HG02759 (cell line): ENCODE results near the gene XRRA1.
"Not testable (repeated sequence)": the region's sequence is repeated elsewhere in the genome, so short reads cannot be mapped to it uniquely, and the experiment has no call there.

ENCODE experiments used
- ATAC-seq: cut with Tn5 transposase; IDR thresholded peaks from one replicate; pipeline ENCODE4 v1.9.1; 2021; ENCODE audit warnings: mild to moderate bottlenecking, moderate library complexity; ENCODE audit not compliant: unreplicated experiment

The XRRA1 gene

DNA sequence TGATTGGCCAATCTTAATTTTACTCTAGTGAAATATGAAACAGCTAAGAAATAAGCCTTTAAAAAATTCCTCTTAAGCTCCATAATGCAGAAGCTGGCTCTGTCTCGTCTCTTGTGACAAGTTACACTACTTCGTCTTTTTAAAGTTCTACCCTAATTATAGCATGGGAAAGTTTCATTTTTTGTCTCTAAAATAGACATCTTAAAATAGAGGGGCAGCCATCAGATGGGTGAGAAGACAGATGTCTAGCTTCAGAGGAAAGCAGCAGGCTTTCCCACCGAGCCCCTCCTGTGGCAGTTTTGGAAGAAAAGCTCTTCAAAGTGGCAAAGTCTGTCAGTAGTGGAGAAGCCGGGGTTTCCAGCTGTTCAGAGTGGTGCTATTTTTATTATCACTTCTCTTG lies 39.5 kb downstream of the XRRA1 start:
- ATAC-seq: no peak

DNA sequence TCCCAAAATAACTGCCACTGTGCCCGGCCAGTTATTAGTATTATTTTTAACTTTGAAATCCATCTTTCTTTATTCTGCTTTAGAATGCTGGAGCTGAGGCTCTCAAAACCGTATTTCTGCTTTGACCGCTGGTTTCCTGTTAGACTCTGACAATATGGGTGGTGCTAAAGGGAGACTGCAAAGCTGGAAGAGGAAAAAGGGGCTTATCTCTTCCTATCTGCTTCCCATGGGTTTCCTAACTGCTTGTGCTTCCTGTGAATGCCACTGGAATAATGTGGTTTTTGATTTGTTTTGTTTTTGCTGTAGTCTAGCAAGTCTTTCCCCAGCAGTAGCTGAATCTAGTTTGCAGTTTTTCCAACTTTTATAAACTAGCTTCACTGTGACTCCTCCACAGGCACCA lies 43.6 kb downstream of the XRRA1 start:
- ATAC-seq: no peak

DNA sequence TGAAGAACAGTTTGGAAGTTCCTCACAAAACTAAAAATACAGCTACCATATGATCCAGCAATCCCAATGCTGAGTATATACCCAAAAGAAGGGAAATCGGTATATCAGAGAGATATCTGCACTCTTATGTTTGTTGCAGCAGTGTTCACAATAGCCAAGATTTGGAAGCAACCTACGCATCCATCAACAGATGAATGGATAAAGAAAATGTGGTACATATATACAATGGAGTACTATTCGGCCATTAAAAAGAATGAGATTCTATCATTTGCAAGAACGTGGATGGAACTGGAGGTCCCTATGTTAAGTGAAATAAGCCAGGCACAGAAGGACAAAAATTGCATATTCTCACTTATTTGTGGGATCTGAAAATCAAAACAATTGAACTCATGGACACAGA lies 46.5 kb downstream of the XRRA1 start:
- no peak for ATAC-seq

DNA sequence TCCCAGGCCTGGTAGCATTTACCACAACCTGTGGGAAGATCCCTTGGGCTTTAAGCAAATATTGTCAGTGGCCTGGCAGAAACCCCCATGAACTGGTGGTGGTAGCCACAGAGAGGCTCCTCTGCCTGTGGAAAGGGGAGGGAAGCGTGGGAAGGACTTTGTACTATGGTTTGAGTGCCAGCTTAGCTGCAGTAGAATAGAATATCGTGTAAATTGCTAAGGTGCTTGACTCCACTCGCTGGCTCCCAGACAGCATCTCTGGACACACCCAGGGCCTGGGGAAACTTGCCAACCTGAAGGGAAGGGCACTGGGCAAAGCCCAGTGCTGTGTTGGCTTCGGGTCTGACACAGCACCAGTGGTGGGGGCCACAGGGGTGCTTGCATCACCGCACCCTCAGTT lies 52.6 kb downstream of the XRRA1 start:
- no peak for ATAC-seq

DNA sequence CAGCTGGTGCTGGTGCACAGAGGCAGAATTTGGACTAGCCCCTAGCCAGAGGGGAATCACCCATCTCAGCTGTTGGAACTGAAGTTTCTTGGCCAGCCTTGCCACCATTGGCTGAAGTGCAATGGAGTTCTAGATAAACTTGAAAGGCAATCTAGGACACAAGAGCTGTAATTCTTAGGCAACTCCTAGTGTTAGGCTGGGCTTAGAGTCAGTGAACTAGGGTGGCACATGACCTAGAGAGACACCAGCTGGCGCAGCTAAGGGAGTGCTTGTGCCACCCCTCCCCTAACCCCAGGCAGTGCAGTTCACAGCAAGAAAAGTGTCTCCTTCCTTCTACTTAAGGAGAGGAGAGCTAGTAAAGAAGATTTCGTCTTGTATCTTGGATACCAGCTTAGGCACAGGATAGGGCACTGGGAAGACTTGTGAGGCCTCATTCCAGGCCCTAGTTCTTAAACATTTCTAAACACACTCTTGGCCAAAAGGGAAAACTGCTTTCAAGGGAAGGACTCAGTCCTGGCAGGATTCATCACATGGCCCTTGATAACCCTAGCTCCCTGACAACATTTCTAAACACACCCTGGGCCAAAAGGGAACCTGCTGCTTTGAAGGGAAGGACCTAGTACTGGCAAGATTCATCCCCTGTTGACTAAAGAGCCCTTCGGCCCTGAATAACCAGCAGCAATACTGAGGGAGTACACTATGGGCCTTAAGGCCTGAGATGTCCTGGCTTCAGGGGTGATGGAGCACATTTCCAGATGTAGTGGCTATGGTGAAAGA lies 53.4 kb downstream of the XRRA1 start:
- no peak for ATAC-seq

DNA sequence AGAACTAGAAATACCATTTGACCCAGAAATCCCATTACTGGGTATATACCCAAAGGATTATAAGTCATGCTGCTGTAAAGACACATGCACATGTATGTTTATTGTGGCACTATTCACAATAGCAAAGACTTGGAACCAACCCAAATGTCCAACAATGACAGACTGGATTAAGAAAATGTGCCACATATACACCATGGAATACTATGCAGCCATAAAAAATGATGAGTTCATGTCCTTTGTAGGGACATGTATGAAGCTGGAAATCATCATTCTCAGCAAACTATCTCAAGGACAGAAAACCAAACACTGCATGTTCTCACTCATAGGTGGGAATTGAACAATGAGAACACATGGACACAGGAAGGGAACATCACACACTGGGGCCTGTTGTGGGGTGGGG lies 55.9 kb downstream of the XRRA1 start:
- not testable (repeated sequence) for ATAC-seq

DNA sequence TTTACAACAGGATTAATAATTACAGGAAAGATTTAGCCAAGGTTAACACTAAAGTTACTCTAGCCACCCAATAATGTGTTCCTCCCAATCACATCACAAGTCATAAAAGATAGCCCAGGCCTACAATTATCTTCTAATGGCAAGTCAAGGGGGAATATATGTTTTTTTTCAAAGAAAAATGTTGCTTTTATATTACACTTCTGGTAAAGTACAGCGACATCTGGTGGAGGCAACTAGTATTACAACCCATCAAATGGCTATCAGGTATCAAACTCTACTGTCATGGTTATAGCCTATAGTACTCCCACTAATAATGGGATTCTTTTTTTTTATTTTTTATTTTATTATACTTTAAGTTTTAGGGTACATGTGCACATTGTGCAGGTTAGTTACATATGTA lies 71.8 kb downstream of the XRRA1 start:
- ATAC-seq: no peak

DNA sequence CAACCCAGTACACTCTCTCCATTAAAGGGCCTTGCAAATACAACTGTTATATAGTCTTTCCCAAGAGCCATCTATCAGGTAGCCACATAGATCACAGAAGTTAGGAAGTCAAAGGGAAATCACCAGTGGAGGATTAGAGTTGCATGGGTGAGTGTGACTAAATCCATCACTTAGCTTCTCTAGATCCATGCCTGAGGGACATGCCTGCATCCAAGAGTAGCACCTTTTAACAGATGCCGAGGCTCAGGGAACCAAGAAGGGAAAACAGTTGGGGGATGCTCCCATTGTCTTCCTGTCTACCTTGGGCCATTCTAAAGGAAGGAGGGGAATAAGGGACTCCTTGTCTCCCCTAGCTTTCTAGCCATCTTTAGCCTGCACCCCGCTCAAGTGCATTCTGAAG lies 77.9 kb downstream of the XRRA1 start:
- no peak for ATAC-seq

DNA sequence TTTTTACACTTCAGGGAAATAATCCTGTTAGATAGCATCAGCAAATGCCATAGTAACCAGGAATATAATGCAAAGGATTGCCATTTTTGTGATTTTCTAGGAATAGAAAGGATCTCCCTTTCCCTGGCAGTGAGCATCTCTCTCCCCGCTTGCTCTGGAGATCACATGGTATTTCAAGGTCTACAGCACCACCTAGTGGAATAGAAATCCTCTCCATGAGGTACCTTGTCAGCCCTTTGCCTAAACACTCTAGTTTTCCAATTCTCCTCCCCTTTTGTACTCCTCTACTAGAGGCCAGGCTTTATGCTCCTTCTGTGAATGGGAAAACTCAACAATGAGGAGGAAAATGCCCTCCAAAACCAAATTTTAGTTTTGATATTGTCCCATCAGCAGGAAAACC lies 78.4 kb downstream of the XRRA1 start:
- ATAC-seq: no peak

DNA sequence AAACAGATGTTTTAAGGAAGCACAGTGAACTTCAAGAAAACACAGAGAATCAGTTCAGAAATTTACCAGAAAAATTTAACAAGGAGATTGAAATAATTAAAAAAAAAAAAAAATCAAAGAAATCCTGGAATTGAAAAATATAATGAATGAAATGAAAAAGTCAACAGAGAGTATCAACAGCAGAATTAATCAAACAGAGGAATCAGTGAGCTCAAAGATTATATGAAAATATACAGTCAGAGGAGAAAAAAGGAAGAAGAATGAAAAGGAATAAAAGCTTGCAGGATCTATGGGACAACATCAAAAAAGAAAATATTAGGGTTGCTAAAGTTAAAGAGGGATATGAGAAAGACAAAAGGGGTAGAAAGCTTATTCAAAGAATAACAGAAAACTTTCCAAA lies 82.3 kb downstream of the XRRA1 start:
- ATAC-seq: no peak

DNA sequence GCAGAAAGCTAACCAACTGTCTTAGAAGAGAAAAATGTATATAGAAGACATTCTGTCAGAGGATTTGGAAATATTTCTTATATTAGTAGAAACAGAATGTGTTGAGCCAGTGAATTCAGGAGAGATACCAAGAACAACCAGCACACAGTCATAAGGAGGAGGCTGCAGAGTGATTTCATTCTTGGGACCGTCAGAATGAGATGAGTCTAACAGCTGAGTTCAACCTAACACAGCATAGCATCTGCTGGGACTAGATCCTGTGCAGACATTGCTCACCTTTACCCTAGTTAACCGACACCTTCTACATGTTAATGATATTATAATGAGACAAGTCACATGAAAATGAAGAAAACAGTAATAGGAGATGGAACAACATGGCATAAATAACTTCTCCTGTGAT lies 85.5 kb downstream of the XRRA1 start:
- no peak for ATAC-seq

DNA sequence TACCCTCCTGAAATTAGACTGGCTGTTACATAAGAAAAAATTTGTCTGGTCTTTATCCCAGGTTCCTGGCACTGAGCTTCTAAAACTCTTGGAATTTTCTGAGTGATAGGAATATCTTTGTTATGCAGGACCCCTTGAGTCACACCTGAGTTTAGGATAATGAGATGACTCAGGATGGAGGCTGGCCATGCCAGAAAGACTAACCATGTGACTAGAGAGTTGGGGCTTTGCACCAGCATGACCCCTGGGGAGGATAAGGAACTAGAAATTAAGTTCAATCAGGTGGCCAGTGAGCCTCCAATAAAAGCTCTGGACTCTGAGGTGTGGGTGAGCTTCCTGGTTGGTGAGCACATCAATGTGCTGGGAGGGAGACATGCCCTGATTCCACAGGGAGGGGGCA lies 88.1 kb downstream of the XRRA1 start:
- ATAC-seq: no peak

DNA sequence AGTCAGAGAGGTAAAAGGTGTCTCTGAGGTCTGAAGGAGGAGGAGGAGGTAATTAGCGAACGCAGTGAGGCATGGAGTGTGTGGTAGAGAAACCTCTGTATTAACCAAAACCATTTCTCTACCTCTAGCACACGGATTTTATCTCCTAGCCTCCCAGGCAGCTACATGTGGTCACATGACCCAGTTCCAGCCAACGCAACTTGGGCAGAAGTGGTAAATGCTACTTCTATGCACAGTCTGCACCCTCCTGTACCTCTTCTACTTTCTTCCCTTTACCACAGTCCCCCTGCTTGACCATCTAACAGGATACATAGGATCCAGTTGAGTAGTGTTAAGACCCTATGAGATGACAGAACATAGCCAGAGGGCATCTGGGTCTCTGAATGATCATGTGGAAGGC lies 95.7 kb downstream of the XRRA1 start:
- ATAC-seq: no peak

DNA sequence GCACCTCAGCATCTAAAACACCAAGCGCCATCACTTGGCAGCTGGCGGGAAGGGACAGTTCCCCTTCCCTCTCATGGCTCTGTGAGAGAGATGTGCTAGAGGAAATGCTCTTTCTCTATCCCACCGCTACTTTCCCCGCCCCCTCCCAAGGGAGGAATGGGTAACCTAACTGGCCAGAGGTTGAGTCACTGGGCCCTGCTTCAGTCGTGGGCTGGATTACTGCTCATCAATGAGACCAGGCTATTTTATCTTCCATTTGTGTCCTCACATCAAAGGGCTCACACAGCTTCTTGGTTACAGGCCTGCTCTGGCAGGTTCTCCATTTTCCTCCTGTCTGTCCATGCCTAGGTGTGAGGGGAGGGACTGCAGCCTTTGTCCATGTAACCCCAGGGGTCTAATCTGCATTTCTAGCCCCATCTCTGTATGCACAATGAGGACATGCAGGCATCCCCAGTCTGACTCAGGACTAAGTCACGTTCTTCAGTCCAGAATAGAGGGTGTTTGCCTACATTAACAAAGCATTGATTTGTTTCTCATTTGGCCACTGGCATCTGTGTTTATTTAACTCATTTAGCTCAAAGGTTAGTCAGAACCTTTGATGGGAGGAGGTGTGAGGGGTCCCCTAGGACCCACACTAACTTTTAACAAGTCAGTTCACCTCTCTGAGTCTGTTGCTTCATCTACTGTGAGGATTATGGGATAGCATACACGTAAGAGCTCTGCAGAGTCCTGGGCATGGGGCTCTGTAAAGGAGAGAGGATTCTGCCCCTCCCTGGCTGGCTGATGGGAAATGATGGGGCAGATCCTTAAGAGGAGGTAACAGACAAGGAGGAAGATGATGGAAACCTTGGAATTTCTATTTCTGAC lies 99.1 kb downstream of the XRRA1 start:
- ATAC-seq: no peak

DNA sequence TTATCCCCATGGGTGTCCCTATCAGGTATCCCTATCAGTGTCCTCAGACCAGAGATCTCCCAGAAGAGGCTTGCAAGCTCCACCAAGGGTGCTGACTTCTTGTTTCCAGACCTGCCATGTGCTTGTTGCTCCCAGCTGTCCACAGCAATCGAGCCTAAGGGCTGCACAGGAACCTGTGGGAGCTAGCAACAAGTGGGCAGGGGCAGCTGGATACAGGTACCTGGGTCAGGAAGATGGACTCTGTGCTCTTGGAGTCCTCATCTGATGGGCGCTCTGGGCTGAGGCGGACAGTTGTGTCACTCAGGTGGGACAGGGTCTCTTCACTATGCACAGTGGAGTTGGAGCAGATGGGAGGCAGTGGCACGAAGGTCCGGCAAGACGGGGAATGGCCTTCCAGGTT lies 101.0 kb downstream of the XRRA1 start:
- no peak for ATAC-seq

DNA sequence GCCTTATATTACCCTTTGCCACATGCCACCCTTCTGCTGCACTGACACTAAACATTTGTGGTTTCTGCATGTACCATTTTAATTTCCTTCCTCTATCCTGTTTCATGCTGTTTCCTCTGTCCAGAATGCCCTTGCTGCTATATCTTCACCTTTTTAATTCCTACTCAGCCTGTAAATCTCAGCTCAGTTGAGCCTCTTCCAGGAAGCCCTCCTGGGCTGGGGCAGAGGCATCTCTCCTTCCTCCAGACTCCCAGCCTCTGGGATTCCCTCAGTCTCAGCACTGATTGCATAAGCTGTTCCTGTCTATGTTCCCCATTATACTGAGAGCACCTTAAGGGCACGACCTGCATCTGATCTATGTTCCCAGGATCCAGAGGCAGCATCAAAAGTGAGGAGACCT lies 101.5 kb downstream of the XRRA1 start:
- ATAC-seq: no peak

DNA sequence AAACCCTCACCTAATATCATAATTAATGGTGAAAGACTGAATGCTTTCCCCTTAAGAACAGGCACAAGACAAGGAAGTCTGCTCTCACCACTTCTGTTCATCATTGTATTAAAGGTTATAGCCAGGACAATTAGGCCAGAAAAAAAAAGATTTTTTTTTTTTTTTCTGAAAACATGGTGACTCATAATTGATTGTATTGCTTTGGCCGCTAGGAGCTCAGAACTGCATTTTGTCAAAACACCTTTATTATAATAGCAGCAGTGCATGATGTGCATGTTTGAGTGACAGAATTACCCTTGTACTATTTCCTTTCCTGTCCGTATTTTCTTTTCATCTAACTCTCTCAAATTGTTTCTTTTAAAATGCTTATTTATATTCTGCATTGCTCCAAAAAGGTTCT lies 102.1 kb downstream of the XRRA1 start:
- no peak for ATAC-seq

DNA sequence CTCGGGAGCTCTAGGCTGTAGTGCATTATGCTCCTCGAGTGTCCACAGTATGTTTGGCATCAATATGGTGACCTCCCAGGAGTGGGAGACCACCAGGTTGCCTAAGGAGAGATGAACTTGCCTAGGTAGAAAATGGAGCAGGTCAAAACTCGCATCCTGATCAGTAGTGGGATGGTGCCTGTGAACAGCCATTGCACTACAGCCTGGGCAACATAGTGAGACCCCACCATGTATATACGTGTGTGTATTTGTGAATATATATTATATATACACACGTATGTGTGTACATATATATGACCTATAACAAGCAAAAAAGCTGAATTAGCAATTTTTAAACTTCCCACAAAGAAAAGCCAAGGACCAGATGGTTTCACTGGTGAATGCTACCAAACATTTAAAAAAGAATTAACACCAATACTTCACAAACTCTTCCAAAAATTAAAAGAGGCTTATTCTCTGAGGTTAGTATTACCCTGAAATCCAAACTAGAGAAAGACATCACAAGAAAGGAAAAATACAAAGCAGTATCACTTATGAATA lies 102.8 kb downstream of the XRRA1 start:
- no peak for ATAC-seq

DNA sequence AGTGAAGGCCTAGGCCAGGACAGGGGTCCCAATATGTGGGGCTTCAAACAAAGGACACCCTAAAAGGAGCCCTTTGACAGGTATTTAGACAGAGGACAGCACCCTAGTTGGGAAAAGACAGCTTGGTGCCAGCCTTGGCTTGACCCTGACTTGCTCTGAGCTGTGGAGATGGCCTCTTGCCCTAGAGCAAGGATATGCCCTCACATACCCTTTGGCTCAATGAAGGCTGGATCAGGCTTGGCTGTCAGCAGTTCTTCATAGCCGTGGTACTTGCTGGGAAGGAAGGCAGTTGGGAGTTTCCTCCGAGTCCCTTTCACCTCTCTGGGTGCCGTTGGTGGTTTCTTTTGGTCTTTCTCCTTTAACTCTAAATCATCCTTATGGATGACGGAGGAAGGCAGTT lies 104.0 kb downstream of the XRRA1 start:
- ATAC-seq: no peak

DNA sequence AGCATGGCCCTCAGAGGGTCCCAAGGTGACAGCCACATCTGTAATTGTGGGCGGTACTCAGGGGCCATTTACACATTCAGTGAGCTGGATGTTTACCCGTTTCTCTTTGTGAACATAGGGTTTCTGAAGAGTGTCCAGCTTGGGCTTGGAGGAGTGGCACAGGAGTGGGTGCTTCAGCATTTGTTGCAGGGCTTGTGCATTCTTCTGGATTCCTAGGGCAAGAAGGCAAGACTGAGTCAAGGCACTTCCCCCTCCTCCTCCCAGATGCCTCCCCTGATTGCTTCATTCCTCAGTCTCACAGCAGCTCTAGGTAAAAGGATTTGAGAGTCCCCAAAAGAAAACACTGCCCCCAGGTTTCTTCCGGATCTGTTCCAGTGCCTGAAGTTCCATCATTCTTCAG lies 104.8 kb downstream of the XRRA1 start:
- no peak for ATAC-seq

DNA sequence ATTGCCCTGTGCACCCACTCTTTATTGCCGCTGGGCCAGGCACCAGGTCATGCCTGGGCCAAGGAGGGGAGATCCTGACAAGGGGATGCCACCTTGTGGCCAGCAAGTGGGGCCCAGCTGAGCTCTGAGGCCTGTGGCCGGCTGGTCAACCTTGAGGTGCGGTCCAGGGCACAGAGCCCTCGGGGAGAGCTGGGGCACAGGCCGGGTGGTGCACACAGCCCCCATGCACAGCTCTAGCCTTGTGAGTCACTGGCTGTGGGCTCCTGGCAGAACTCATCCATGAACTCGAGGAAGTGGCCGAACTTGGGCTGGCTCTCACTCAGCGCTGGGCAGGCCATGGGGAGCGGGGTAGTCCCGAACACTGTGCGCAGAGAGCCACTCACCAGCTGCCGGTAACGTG lies 105.9 kb downstream of the XRRA1 start:
- no peak for ATAC-seq

DNA sequence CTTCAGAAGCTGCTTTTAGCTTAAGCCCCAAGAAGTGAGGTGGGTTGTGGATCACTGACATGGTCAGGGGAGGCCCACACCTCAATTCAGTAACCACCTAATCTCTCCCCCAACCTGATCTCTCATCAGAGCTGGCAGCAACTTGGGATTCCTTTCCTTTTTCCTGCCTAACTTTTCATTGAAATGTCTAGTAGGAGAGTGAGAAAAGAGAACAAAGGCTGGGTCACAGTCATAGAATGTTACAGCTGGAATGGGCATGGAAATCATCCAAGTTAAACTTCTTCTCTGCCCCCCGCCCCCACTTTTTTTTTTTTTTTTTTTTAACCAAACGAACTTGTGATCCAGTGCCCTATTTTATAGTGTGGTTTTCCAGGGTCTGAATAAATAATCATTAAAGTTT lies 108.4 kb downstream of the XRRA1 start:
- no peak for ATAC-seq
